GM19438 (cell line): Measurements from ENCODE around the gene SP4.
"Not testable (repeated sequence)": the region's sequence is repeated elsewhere in the genome, so short reads cannot be mapped to it uniquely, and the experiment has no call there.

Experiments
- ATAC-seq: cut with Tn5 transposase; IDR thresholded peaks from one replicate; pipeline ENCODE4 v1.9.1; 2021; ENCODE audit warnings: low read depth; ENCODE audit not compliant: unreplicated experiment

The SP4 gene

DNA sequence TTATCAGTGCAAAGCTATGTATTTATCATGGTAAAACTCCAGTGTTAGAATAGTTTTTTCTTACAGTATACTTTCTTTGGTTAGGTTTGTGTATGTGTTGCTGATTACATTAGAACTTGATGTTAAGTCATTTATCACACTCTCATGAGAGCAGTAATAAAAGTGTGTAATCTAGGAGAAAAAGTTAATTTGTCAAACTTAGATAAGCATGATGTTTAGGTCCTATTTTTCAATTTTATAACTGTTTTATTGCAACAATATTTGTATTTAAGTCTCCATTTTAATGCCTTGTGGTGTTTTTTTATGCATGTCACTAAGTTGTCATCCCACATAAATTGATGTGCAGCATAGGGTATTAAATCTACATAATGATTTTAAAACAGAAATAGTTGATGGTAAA is 86.2 kb downstream of the SP4 start:
- ATAC-seq = no peak

DNA sequence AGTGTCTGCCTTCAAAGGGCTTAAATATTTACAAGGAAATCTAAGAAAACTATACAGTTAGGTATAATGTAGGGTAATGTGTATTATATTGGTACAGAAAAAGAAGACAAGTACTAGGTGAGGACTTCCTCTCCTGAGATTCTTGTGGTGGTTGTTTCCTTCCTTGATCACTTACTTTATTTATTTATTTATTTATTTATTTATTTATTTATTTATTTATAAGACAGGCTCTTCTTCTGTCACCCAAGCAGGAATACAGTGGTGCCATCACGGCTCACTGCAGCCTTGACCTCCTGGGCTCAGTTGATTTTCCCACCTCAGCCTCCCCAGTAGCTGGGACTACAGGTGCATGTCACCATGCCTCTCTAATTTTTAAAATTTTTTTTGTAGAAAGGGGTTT is 96.8 kb downstream of the SP4 start:
- no peak for ATAC-seq

GRCh38 chr7:21526007-21526406 is 98.1 kb downstream of the SP4 start:
- no peak for ATAC-seq

- ATAC-seq = no peak
Observed at GRCh38 chr7:21526448-21526847, 98.6 kb downstream of the SP4 start.

DNA sequence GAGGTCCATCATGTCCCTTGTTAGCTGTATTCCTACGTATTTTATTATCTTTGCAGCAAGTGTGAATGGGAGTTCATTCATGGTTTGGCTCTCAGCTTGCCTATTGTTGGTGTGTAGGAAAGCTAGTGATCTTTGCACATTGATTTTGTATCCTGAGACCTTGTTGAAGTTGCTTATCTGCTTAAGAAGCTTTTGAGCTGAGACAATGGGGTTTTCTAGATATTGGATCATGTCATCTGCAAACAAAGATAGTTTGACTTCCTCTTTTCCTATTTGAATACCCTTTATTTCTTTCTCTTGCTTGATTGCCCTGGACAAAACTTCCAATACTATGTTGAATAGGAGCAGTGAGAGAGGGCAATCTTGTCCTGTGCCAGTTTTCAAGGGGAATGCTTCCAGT is 104.6 kb downstream of the SP4 start:
- not testable (repeated sequence) for ATAC-seq

DNA sequence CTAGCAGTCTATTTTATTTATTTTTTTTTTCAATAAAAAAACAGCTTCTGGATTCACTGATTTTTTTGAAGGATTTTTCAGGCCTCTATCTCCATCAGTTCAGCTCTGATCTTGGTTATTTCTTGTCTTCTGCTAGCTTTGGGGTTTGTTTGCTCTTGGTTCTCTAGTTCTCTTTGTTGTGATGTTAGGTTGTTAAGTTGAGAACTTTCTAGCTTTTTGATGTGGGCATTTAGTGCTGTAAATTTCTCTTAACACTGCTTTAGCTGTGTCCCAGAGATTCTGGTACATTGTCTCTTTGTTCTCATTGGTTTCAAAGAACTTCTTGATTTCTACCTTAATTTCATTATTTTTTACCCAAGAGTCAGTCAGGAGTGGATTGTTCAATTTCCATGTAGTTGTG is 105.8 kb downstream of the SP4 start:
- ATAC-seq = not testable (repeated sequence)

- ATAC-seq = not testable (repeated sequence)
Observed at GRCh38 chr7:21536445-21537118, 108.7 kb downstream of the SP4 start.

- ATAC-seq = no peak
Observed at GRCh38 chr7:21538936-21539495, 111.1 kb downstream of the SP4 start.

- ATAC-seq = no peak
Observed at GRCh38 chr7:21542891-21543527, 115.1 kb downstream of the SP4 start, which contains the start of gene DNAH11. Gene DNAH11 (plus strand): TSS chr7:21543039. CDS start chr7:21543246, 207 bp downstream.

DNA sequence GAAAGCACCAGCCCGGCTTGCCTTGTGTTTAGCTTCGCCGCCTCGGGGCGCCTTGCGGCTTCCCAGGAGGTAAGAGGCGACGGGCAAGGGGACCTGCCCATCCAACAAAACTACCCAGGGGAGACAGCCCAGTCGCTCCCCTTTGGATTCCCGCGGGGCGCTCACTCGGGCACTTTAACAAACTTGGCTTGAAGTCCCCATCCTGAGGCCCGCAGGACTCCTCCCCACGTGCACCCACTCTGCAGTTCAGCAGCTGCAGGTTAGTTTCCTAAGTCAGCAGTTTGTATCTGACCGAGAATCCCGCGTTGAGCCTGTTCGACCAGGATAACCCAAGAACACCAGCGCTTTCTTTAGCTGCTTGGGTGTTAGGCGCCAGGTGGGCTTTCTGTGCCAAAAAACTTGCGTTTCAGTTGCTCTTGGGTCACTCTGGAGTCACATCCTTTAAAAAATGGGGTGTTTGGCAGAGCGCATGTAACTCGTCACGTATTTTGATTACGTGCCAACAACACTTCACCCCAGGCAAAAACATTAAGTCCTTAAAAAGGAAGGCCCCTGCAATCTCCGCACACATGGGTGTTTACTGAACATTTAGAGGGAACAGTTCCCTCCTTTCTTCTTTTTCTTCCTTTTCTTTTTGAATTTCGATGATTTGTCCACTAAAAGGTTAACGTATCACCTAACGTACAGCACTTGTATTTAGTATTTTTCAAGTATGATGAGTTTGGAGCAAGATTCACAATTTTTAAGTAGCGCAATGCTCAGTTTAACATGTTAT is 115.8 kb downstream of the SP4 start:
- ATAC-seq = no peak

- no peak for ATAC-seq
Observed at GRCh38 chr7:21544303-21544656, 116.4 kb downstream of the SP4 start.

- no peak for ATAC-seq
Observed at GRCh38 chr7:21544715-21545114, 116.8 kb downstream of the SP4 start.

DNA sequence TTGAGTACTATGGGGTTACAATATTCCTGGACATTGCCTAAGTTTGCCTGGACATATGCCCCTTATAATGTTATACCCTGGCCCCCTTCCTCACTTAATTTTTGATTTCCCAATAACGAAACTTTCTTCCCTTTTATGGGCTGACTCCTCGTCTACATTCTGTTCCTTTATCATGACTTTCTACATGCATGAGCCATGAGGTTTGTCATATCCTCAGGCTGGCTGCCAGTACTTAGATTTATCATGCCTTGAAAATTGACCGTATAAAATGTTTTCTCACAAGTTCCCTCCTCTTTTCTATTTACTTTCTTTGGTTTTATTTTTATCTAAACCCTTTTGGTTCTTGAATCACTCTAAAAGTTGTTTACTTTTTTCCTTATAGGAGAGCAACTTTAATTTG is 119.6 kb downstream of the SP4 start:
- no peak for ATAC-seq

DNA sequence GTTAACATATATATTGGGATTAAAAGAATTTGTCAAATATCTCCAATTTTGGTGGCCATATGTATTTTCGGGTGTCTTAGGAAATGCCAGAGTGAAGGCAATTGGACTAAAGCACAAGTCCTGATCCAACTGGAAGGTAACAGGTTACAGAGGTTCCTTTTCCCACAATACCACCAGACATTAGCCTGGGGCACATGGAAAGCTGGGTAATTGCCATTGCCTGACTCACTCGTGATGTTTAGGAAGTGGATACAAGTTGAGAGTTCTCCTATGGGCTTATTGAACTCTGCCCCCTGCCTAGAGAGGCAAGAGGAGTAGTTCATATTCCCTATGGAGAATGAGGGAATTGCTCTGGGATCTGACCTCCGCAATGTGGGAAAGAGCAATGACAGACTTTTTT is 120.6 kb downstream of the SP4 start:
- no peak for ATAC-seq

DNA sequence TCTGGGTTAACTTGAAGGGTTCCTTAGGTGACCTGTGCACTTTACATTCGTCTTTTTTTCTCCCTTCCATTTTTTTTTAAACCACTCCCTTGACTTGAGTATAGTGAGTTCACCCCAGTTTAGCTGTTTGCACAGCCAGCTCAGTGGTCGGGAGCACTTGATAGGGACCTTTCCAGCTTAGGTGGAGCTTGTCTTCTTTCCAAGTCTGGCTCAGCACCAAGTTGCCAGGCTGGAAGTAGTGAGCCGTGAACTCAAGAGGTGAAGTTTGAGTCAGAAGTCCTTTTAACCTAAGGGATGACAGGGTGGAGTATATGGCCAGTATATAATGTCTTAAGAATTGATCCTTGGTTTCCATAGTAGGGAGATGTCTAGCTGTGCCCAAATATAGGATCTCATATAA is 122.2 kb downstream of the SP4 start:
- no peak for ATAC-seq

DNA sequence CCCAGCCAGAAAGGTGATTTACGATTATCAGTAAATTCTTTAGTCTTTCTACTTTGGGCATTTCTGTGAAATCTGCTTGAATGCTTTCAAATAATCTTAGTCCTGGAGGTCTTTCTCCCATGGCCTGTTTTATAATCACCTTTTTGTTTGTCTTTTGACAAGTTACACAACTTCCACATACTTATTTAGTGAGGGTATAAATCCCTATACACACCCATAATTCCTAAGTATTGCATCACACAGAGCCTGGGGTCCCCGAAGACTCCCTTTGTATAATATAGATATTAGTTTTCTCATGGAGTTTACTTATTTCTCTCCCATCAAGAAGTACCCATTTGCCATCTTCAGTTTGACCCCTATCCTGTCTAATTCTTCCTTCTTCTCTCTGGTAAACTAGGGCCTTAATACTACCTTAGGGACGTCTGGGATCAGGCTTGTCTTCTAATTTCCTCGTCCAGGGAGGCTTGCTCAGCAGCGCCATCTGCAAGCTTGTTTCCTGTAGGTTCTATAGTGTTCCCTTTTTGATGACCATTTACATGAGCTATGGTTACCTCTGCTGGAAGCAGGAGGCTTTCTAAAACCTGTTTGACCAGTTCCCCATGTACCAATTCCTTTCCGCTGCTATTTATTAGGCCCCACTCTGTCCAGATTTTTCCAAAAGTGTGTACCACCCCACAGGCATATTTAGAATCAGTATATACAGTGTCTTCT is 123.1 kb downstream of the SP4 start:
- ATAC-seq = no peak

- ATAC-seq = no peak
Observed at GRCh38 chr7:21562385-21562784, 134.5 kb downstream of the SP4 start.
